ENCODE results near the gene LRFN5. TPM values are rescaled to one million over a fixed set of nuclear protein-coding genes. Genes with fewer than 3 reads are reported as not detected.
"Not testable (repeated sequence)": the region's sequence is repeated elsewhere in the genome, so short reads cannot be mapped to it uniquely, and the experiment has no call there.

The LRFN5 gene
- total RNA-seq, 3 donors from 2014 or later (not counting 1 experiment from before 2014, with no cell fraction given): not detected

GRCh38 chr14:41905394-41905964, 298.8 kb downstream of the LRFN5 start:
- no peaks in the 10 kb centered on the region for H3K9me3 ChIP-seq (ENCODE audit: control insufficient read depth, insufficient read depth, low read length)
- TF ChIP-seq CTCF (IDR thresholded peaks at IDR 0.05): no peak
- ATAC-seq (no peak), DNase-seq (no peak)
- Mint-ChIP-seq H3K36me3 (no peaks in the 10 kb centered on the region), H3K4me3 (no peak overlapping the region), H3K27ac (no peak overlapping the region), H3K9me3 (peaks cover 2 to 3% of the 10 kb centered on the region in 2 donors), H3K4me1 (no peaks in the 10 kb centered on the region), H3K27me3 (ENCODE audit: low read depth in 2 of 2) (no peaks in the 10 kb centered on the region)
- no peaks in the 10 kb centered on the region for H3K4me1 ChIP-seq (ENCODE audit: control insufficient read depth, insufficient read depth, low read length)
- no peak overlapping the region for H3K27ac ChIP-seq (ENCODE audit: low read length)
- no peak overlapping the region for H3K4me3 ChIP-seq (ENCODE audit: low read length)
- 94% methylated on average over 7 of the region's 9 CpGs for WGBS (ENCODE audit: insufficient coverage)
- no peaks in the 10 kb centered on the region for H3K36me3 ChIP-seq (ENCODE audit: control insufficient read depth, insufficient read depth, low read length)
- intact Hi-C loops (cut with micrococcal nuclease): no loop called here
- no peaks in the 10 kb centered on the region for H3K27me3 ChIP-seq (ENCODE audit: control insufficient read depth, insufficient read depth, low read length)

- DNase-seq; H3K36me3 ChIP-seq (ENCODE audit: control insufficient read depth, insufficient read depth, low read length); H3K27ac Mint-ChIP-seq; H3K9me3 Mint-ChIP-seq; ATAC-seq; H3K4me1 Mint-ChIP-seq; H3K36me3 Mint-ChIP-seq; H3K9me3 ChIP-seq (ENCODE audit: control insufficient read depth, insufficient read depth, low read length); H3K4me1 ChIP-seq (ENCODE audit: control insufficient read depth, insufficient read depth, low read length); H3K27me3 ChIP-seq (ENCODE audit: control insufficient read depth, insufficient read depth, low read length); H3K27ac ChIP-seq (ENCODE audit: low read length); H3K27me3 Mint-ChIP-seq (ENCODE audit: low read depth in 2 of 2); intact Hi-C loops (cut with micrococcal nuclease); H3K4me3 Mint-ChIP-seq; H3K4me3 ChIP-seq (ENCODE audit: low read length): not testable (repeated sequence)
- WGBS (ENCODE audit: insufficient coverage): 91% methylated on average over 12 of the region's 12 CpGs
These were observed 304.5 kb downstream of the LRFN5 start for GRCh38 chr14:41911155-41911554.

- intact Hi-C loops (cut with micrococcal nuclease): no loop called here
- no peak for ATAC-seq
- no peak overlapping the region for H3K4me3 ChIP-seq (ENCODE audit: low read length)
- H3K36me3 ChIP-seq (ENCODE audit: control insufficient read depth, insufficient read depth, low read length): no peaks in the 10 kb centered on the region
- no peaks in the 10 kb centered on the region for H3K4me1 ChIP-seq (ENCODE audit: control insufficient read depth, insufficient read depth, low read length)
- H3K4me3 Mint-ChIP-seq: no peak overlapping the region
- no peak for TF ChIP-seq CTCF (IDR thresholded peaks at IDR 0.05)
- no peaks in the 10 kb centered on the region for H3K36me3 Mint-ChIP-seq
- no peaks in the 10 kb centered on the region for H3K27me3 ChIP-seq (ENCODE audit: control insufficient read depth, insufficient read depth, low read length)
- no peaks in the 10 kb centered on the region for H3K4me1 Mint-ChIP-seq
- peaks cover 10 to 12% of the 10 kb centered on the region in 2 donors for H3K9me3 Mint-ChIP-seq
- no peaks in the 10 kb centered on the region for H3K9me3 ChIP-seq (ENCODE audit: control insufficient read depth, insufficient read depth, low read length)
- H3K27ac Mint-ChIP-seq: no peak overlapping the region
- no peak overlapping the region for H3K27ac ChIP-seq (ENCODE audit: low read length)
- no peak for DNase-seq
- no peaks in the 10 kb centered on the region for H3K27me3 Mint-ChIP-seq (ENCODE audit: low read depth in 2 of 2)
- 100% methylated on average over 1 of the region's 2 CpGs for WGBS (ENCODE audit: insufficient coverage)
These were observed 306.7 kb downstream of the LRFN5 start for GRCh38 chr14:41913398-41913797.

- H3K4me1 ChIP-seq (ENCODE audit: control insufficient read depth, insufficient read depth, low read length): no peaks in the 10 kb centered on the region
- no peaks in the 10 kb centered on the region for H3K27me3 Mint-ChIP-seq (ENCODE audit: low read depth in 2 of 2)
- H3K9me3 Mint-ChIP-seq: peaks cover 9% of the 10 kb centered on the region in 2 donors
- no peak overlapping the region for H3K27ac Mint-ChIP-seq
- H3K36me3 ChIP-seq (ENCODE audit: control insufficient read depth, insufficient read depth, low read length): no peaks in the 10 kb centered on the region
- no peak overlapping the region for H3K4me3 Mint-ChIP-seq
- H3K27me3 ChIP-seq (ENCODE audit: control insufficient read depth, insufficient read depth, low read length): no peaks in the 10 kb centered on the region
- no peak for DNase-seq
- no peaks in the 10 kb centered on the region for H3K4me1 Mint-ChIP-seq
- no peak overlapping the region for H3K4me3 ChIP-seq (ENCODE audit: low read length)
- H3K27ac ChIP-seq (ENCODE audit: low read length): no peak overlapping the region
- intact Hi-C loops (cut with micrococcal nuclease): no loop called here
- H3K9me3 ChIP-seq (ENCODE audit: control insufficient read depth, insufficient read depth, low read length): no peaks in the 10 kb centered on the region
- no peak for TF ChIP-seq CTCF (IDR thresholded peaks at IDR 0.05)
- ATAC-seq: no peak
- no peaks in the 10 kb centered on the region for H3K36me3 Mint-ChIP-seq
These were observed 309.1 kb downstream of the LRFN5 start for GRCh38 chr14:41915732-41916131.

Data from natural killer cell (primary cell).